Measurements from ENCODE around the gene UTP14C. TPM values are rescaled to one million over a fixed set of nuclear protein-coding genes. Genes with fewer than 3 reads are reported as not detected.

Gene UTP14C
- total and polyA plus RNA-seq, 2 donors (not counting 3 experiments of a cell fraction or from before 2014, with no cell fraction given) = 4.1 to 10.9 TPM

DNA sequence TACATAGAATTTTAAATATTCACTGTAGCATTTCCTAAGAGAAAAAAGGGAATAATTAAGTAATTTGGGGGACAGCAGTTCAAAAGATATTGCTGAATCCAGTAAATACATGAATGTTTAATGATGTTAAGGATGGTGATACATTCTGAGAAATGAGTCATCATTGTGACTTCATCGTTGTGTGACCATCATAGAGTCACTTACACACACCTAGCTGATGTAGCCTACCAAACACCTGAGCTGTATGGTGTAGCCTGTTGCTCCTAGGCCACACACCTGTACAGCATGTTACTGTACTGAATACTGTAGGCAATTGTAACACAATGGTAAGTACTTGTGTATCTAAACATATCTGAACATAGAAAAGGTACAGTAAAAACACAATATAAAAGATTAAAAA is 48.1 kb upstream of the UTP14C start:
- ChIA-PET POLR2A (no interaction called here), CTCF (interaction anchor here (1.6 kb wide), 1 partner anchor 12 kb away, joined by 7 read pairs; no protein-coding TSS in a partner anchor)
- H2AFZ ChIP-seq (ENCODE audit: low read depth, low read length) = no peak overlapping the region
- H3K36me3 ChIP-seq (ENCODE audit: control insufficient read depth in 2 of 2, extremely low read depth in 1 of 2, insufficient read depth in 2 of 2, low read length in 2 of 2) = no peaks in the 10 kb centered on the region
- no peaks in the 10 kb centered on the region for H3K9me3 ChIP-seq (replicated peaks; ENCODE audit: control insufficient read depth, insufficient read depth, low read length)
- no peaks in the 10 kb centered on the region for H3K9me1 ChIP-seq (replicated peaks; ENCODE audit: control insufficient read depth, extremely low read depth, insufficient read depth, low read length)
- no peak overlapping the region for H3K27ac ChIP-seq (ENCODE audit: insufficient read depth, low read depth, low read length)
- no peak overlapping the region for H3K4me2 ChIP-seq (ENCODE audit: insufficient read depth, low read length)
- H3K27me3 ChIP-seq (ENCODE audit: control insufficient read depth in 2 of 2, insufficient read depth in 2 of 2, low read length in 2 of 2) = peaks cover 0 to 3% of the 10 kb centered on the region in 2 experiments
- no peak overlapping the region for H3K4me3 ChIP-seq (replicated peaks in 1 of 3; ENCODE audit: insufficient read depth in 1 of 3, low read depth in 1 of 3, low read length in 3 of 3)
- DNase-seq (ENCODE audit: low read depth, low spot score) (no peak), FAIRE-seq (no peak)
- no TSS peak for BruUV-seq (replicated peaks)
- TF ChIP-seq, protein P1, sequence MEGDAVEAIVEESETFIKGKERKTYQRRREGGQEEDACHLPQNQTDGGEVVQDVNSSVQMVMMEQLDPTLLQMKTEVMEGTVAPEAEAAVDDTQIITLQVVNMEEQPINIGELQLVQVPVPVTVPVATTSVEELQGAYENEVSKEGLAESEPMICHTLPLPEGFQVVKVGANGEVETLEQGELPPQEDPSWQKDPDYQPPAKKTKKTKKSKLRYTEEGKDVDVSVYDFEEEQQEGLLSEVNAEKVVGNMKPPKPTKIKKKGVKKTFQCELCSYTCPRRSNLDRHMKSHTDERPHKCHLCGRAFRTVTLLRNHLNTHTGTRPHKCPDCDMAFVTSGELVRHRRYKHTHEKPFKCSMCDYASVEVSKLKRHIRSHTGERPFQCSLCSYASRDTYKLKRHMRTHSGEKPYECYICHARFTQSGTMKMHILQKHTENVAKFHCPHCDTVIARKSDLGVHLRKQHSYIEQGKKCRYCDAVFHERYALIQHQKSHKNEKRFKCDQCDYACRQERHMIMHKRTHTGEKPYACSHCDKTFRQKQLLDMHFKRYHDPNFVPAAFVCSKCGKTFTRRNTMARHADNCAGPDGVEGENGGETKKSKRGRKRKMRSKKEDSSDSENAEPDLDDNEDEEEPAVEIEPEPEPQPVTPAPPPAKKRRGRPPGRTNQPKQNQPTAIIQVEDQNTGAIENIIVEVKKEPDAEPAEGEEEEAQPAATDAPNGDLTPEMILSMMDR (IDR thresholded peaks at IDR 0.05; ENCODE audit: extremely low read depth in 1 of 2, insufficient read depth in 1 of 2, low read depth in 1 of 2, low read length in 2 of 2) = no peak
- TF ChIP-seq JUN (IDR thresholded peaks at IDR 0.05; ENCODE audit: borderline replicate concordance, insufficient read depth, insufficient read length, low read depth) (peak; percentile 30), FOS (IDR thresholded peaks at IDR 0.05; ENCODE audit: borderline replicate concordance, insufficient read depth, low read length) (no peak)
- no peaks in the 10 kb centered on the region for H3K4me1 ChIP-seq (ENCODE audit: control insufficient read depth, extremely low read depth, insufficient read depth, low read length)
- dilution Hi-C loops (cut with MboI; ENCODE audit: extremely low pct_ligation_motif_present, low sequenced_read_pairs) = no loop called here
- H4K20me1 ChIP-seq (replicated peaks; ENCODE audit: control insufficient read depth, extremely low read depth, insufficient read depth, low read length) = no peaks in the 10 kb centered on the region
- H3K79me2 ChIP-seq (ENCODE audit: control insufficient read depth, insufficient read depth, low read length) = no peaks in the 10 kb centered on the region
- H3K9ac ChIP-seq (replicated peaks; ENCODE audit: extremely low read depth, insufficient read depth, low read length) = no peak overlapping the region
- intact Hi-C loops (cut with micrococcal nuclease) = no loop called here

DNA sequence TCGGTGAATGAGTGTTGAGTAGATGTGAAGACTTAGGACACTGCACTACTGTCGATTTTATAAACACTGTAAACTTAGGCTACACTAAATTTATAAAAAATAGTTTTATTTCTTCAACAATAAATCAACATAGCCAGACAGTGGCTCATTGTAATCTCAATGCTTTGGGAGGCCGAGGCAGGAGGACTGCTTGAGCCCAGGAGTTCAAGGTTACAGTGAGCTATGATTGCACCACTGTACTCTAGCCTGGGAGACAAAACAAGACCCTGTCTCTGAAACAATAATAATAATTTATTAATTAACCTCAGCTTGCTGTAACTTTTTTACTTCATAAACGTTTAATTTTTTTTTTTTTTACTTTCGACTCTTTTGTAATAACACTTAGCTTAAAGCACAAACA is 47.6 kb upstream of the UTP14C start:
- Histone ChIP-seq H3K9ac (replicated peaks; ENCODE audit: extremely low read depth, insufficient read depth, low read length) (no peak overlapping the region), H3K79me2 (ENCODE audit: control insufficient read depth, insufficient read depth, low read length) (no peaks in the 10 kb centered on the region), H3K36me3 (ENCODE audit: control insufficient read depth in 2 of 2, extremely low read depth in 1 of 2, insufficient read depth in 2 of 2, low read length in 2 of 2) (no peaks in the 10 kb centered on the region), H2AFZ (ENCODE audit: low read depth, low read length) (no peak overlapping the region), H3K9me1 (replicated peaks; ENCODE audit: control insufficient read depth, extremely low read depth, insufficient read depth, low read length) (no peaks in the 10 kb centered on the region), H3K9me3 (replicated peaks; ENCODE audit: control insufficient read depth, insufficient read depth, low read length) (no peaks in the 10 kb centered on the region), H3K27ac (ENCODE audit: insufficient read depth, low read depth, low read length) (no peak overlapping the region), H3K4me2 (ENCODE audit: insufficient read depth, low read length) (no peak overlapping the region), H3K4me1 (ENCODE audit: control insufficient read depth, extremely low read depth, insufficient read depth, low read length) (no peaks in the 10 kb centered on the region), H3K4me3 (replicated peaks in 1 of 3; ENCODE audit: insufficient read depth in 1 of 3, low read depth in 1 of 3, low read length in 3 of 3) (no peak overlapping the region), H3K27me3 (ENCODE audit: control insufficient read depth in 2 of 2, insufficient read depth in 2 of 2, low read length in 2 of 2) (peaks cover 0 to 3% of the 10 kb centered on the region in 2 experiments), H4K20me1 (replicated peaks; ENCODE audit: control insufficient read depth, extremely low read depth, insufficient read depth, low read length) (no peaks in the 10 kb centered on the region)
- POLR2A ChIA-PET = no interaction called here
- TF ChIP-seq MYC (IDR thresholded peaks at IDR 0.05; ENCODE audit: low read depth, low read length) (no peak), JUN (IDR thresholded peaks at IDR 0.05; ENCODE audit: borderline replicate concordance, insufficient read depth, insufficient read length, low read depth) (no peak), POLR2AphosphoS5 (IDR thresholded peaks at IDR 0.05; ENCODE audit: insufficient read depth, low read depth, low read length) (no peak), POLR2A (IDR thresholded peaks at IDR 0.05; ENCODE audit: low read depth, low read length) (no peak), EZH2 (IDR thresholded peaks at IDR 0.05; ENCODE audit: borderline replicate concordance, low read depth, low read length, severe bottlenecking) (no peak), GATA2 (IDR thresholded peaks at IDR 0.05; ENCODE audit: insufficient read depth, insufficient read length, low read depth, low read length) (no peak), FOS (IDR thresholded peaks at IDR 0.05; ENCODE audit: borderline replicate concordance, insufficient read depth, low read length) (no peak)
- TF ChIP-seq, protein P1 (IDR thresholded peaks at IDR 0.05; ENCODE audit: extremely low read depth in 1 of 2, insufficient read depth in 1 of 2, low read depth in 1 of 2, low read length in 2 of 2) = no peak
- TF ChIP-seq, protein P2, sequence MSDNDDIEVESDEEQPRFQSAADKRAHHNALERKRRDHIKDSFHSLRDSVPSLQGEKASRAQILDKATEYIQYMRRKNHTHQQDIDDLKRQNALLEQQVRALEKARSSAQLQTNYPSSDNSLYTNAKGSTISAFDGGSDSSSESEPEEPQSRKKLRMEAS (IDR thresholded peaks at IDR 0.05; ENCODE audit: insufficient read depth, insufficient read length) = no peak
- CTCF ChIA-PET = no interaction called here
- no TSS peak for BruUV-seq (replicated peaks)
- FAIRE-seq = no peak
- intact Hi-C loops (cut with micrococcal nuclease) = no loop called here
- dilution Hi-C loops (cut with MboI; ENCODE audit: extremely low pct_ligation_motif_present, low sequenced_read_pairs) = no loop called here
- no peak for DNase-seq (ENCODE audit: low read depth, low spot score)

All from endothelial cell of umbilical vein (primary cell).